AG04449 (cell line): Measurements from ENCODE around the gene TFEC.

ENCODE experiments used
- CTCF ChIA-PET: fragments of 350-600 bp; formaldehyde crosslinking; extraction: SDS; loops from one replicate; lab custom pipeline; 2021; ENCODE audit warnings: antibody characterized with exemption; lab: Yijun Ruan, JAX
- POLR2A ChIA-PET: fragments of 400-600, 350-600 bp; formaldehyde crosslinking; extraction: SDS; loops from one replicate; lab custom pipeline; 2020; ENCODE audit warnings: antibody characterized with exemption, inconsistent platforms; lab: Yijun Ruan, JAX
- DNase-seq: peaks from one replicate; pipeline ENCODE4 v3.0.0-alpha.2; 2010; ENCODE audit warnings: low read depth, low spot score
- H3K4me3 ChIP-seq: 2 replicates; pipeline ENCODE4 v1.5.1; 2011; ENCODE audit warnings: low read depth, mild to moderate bottlenecking, control low read depth, low read length
- TF ChIP-seq, protein P1 (sequence below): IDR thresholded peaks from one replicate; pipeline ENCODE4 v1.5.1; 2011; ENCODE audit warnings: mild to moderate bottlenecking, moderate library complexity, low read length, control low read depth, inconsistent platforms; ENCODE audit not compliant: insufficient read depth; ENCODE audit errors: missing control alignments

TFEC gene

DNA sequence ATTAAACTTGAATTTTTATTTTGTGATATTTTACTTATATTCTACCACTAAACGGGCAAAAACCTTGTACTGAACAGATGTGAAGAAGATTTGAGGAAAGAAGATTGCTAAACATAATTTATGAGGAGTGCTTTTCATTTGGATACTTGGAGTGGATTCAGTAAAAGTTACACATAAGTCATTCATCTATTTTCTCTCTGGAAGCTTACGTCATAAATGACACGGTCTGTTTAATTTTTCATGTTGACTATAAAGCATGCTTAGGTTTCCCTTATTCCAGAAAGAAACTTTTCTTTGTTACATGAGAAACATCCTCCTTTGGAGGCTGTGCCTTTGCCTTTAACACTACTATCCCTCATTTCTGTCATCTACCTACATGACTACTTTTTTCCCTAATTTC lies 53.9 kb downstream of the TFEC start:
- TF ChIP-seq, protein P1, sequence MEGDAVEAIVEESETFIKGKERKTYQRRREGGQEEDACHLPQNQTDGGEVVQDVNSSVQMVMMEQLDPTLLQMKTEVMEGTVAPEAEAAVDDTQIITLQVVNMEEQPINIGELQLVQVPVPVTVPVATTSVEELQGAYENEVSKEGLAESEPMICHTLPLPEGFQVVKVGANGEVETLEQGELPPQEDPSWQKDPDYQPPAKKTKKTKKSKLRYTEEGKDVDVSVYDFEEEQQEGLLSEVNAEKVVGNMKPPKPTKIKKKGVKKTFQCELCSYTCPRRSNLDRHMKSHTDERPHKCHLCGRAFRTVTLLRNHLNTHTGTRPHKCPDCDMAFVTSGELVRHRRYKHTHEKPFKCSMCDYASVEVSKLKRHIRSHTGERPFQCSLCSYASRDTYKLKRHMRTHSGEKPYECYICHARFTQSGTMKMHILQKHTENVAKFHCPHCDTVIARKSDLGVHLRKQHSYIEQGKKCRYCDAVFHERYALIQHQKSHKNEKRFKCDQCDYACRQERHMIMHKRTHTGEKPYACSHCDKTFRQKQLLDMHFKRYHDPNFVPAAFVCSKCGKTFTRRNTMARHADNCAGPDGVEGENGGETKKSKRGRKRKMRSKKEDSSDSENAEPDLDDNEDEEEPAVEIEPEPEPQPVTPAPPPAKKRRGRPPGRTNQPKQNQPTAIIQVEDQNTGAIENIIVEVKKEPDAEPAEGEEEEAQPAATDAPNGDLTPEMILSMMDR, result no peak
- ChIA-PET POLR2A (no interaction called here), CTCF (no interaction called here)
- no peak overlapping the region for H3K4me3 ChIP-seq
- no peak for DNase-seq

DNA sequence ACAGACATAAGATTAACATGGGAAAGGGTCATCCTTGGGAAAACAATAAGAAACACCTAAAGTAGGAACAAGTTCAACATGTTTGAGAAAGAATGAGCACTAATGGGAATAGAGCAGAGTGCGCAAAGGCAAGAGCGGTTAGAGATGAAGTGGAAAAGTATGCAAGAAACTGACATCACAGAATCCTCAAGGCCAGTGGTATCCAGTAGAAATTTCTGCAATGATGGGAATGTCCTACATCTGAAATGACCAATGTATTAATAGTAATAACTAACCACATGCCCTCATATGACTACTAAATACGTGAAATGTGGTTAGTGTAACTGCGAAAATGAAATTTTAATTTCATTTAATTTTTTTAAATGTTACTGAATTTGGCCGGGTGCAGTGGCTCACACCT lies 54.8 kb downstream of the TFEC start:
- ChIA-PET CTCF (no interaction called here), POLR2A (no interaction called here)
- TF ChIP-seq, protein P1, result no peak
- no peak overlapping the region for H3K4me3 ChIP-seq
- DNase-seq, result no peak

DNA sequence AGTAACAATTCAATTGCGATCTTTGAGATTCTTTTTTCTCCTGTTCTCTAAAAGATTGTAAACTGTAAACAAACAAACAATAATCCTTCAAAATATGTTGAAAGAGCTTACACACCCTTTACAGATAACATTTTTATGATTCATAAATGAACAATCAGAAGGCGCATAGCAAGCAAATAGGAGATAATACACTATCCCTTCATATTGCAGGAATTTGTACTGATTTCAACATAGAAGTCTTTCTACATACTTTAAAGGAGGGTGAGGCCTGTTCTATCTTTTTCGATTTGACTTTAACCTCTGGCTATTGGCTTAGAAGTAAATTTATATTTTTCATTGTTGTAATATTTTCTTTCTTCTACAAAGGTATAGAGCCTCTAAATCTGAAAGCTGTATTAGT lies 57.2 kb downstream of the TFEC start:
- no peak overlapping the region for H3K4me3 ChIP-seq
- no peak for DNase-seq
- ChIA-PET CTCF (no interaction called here), POLR2A (no interaction called here)
- TF ChIP-seq, protein P1, result no peak

DNA sequence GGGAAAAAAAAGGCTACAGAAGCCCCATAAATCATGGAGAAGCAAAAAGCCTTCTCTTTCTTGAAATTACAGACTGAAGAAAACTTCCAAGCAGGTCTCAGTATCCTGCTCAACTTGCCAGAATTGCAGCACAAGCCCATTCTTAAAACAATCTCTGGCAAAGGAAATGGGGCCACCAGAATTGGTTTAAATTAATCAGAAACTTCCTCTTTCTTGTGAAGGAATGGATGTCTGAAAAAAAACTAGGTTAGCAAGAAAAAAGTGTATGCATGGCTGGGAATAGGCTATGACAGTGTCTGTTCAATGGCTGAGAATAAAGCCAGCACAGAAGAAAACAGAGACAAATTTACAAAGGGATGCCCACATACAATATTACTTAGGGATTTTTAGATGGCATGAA lies 59.1 kb downstream of the TFEC start:
- no peak overlapping the region for H3K4me3 ChIP-seq
- CTCF ChIA-PET, result no interaction called here
- POLR2A ChIA-PET, result no interaction called here
- TF ChIP-seq, protein P1, result no peak
- DNase-seq, result no peak

DNA sequence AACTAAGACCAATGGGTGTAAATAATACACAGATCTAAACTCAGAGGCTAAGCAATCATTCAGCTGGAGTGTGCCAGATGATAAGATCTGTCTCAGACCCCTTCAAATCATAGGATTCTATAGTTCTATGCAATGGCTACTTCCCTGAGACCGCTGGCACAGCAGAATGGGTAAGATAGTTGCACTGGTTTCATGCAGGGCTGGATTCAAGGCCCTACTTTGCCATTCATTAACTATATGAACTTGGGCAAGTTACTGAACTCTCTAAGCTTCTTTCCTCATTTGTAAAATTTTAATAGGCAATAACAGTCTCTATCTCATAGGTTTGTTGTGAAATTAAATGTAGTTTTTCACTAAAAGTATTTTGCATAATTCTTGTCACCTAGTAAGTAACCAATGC lies 62.0 kb downstream of the TFEC start:
- ChIA-PET POLR2A (no interaction called here), CTCF (no interaction called here)

DNA sequence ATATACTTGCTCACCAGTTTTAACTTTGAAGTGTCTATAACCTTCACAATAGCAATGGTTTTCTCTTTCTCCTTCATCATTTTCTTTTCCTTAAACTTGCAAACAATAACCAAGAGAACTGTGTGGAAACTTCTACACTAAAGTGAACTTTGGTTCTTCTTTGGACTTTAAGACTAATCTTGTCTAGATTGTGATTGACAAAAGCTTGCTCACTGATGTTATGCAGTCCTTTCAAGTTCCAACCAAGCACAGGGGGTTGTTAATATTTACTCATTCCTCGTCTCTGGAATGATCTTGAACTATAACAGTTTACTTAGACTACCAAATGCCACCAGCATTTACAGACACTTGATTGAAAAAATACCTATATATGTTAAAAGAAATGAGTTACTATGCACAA lies 62.4 kb downstream of the TFEC start:
- POLR2A ChIA-PET, result no interaction called here
- no peak overlapping the region for H3K4me3 ChIP-seq
- CTCF ChIA-PET, result no interaction called here
- no peak for DNase-seq
- TF ChIP-seq, protein P1, result no peak

More for the DNA sequence above, 62.0 kb downstream of the TFEC start:
- TF ChIP-seq, protein P1, result no peak
- no peak for DNase-seq
- no peak overlapping the region for H3K4me3 ChIP-seq
